Measurements from ENCODE around the gene STMN1.

The STMN1 gene

DNA sequence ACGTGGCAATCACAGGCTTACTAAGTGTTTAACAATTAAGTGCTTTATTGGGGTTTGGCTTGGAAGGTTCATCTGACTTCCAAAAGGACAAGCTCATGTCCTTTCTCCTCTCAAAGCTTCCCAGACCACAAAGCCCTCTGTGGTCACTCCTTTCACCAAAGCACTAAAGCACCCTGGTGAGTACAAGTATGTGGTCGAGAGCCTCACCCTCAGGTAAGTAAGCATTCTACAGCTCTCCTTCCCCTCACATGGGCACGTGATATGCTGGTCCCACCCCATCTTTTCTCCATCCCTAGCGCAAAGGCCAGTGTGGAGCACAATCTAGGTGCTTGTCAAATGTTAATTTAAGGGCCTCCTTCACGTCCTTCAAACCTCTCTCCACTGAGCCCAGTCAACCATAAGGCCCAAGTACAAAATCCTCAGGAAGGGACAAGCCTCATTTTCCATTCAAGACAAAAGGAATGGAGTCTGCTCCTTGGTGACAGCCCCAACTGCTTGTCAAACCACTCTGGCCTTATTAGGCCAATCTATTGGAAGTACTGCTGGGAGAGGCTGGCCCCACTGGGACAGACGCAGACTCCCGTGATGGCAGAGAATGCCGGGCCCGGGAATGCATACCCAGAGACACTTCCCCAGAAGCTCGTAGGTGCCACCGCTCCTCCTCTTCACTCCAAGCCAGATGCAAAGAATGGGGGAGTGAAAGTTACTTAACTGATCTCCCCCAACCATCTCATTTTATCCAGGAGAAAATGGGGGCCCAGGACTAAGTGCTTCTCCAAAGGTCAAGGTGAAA lies 7.8 kb downstream of the STMN1 start:
- Histone ChIP-seq H3K27ac (ENCODE audit: low read length) (no peak overlapping the region), H3K4me2 (ENCODE audit: low read depth, low read length) (no peak overlapping the region), H3K79me2 (ENCODE audit: low read length) (peaks cover 35% of the 10 kb centered on the region), H4K20me1 (ENCODE audit: insufficient read depth, low read length) (no peaks in the 10 kb centered on the region), H2AFZ (ENCODE audit: low read length) (no peak overlapping the region), H3K27me3 (replicated peaks; ENCODE audit: insufficient read depth, low read length) (no peaks in the 10 kb centered on the region), H3K4me1 (ENCODE audit: low read length) (0 out of 2 replicates have a peak, but pooled peaks cover under 1% of the 10 kb centered on the region), H3F3A (ENCODE audit: insufficient read depth, low read length) (peaks cover 17% of the 10 kb centered on the region), H3K4me3 (ENCODE audit: low read length) (no peak overlapping the region), H3K9me3 (replicated peaks; ENCODE audit: insufficient read depth, low read length) (no peaks in the 10 kb centered on the region), H3K9ac (ENCODE audit: low read length) (no peak overlapping the region), H3K36me3 (replicated peaks; ENCODE audit: insufficient read depth, low read length) (peaks cover 27% of the 10 kb centered on the region), H3K9me2 (replicated peaks; ENCODE audit: insufficient read depth, low read length) (no peaks in the 10 kb centered on the region)
- no peak for DNase-seq
- no peak for TF ChIP-seq EZH2 (optimal IDR thresholded peaks at IDR 0.05; ENCODE audit: low read depth, low read length)
- no peak for TF ChIP-seq EZH2phosphoT487 (IDR thresholded peaks at IDR 0.05; ENCODE audit: low read length)
- TF ChIP-seq, protein P1, sequence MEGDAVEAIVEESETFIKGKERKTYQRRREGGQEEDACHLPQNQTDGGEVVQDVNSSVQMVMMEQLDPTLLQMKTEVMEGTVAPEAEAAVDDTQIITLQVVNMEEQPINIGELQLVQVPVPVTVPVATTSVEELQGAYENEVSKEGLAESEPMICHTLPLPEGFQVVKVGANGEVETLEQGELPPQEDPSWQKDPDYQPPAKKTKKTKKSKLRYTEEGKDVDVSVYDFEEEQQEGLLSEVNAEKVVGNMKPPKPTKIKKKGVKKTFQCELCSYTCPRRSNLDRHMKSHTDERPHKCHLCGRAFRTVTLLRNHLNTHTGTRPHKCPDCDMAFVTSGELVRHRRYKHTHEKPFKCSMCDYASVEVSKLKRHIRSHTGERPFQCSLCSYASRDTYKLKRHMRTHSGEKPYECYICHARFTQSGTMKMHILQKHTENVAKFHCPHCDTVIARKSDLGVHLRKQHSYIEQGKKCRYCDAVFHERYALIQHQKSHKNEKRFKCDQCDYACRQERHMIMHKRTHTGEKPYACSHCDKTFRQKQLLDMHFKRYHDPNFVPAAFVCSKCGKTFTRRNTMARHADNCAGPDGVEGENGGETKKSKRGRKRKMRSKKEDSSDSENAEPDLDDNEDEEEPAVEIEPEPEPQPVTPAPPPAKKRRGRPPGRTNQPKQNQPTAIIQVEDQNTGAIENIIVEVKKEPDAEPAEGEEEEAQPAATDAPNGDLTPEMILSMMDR (IDR thresholded peaks at IDR 0.05; ENCODE audit: low read length) = no peak

DNA sequence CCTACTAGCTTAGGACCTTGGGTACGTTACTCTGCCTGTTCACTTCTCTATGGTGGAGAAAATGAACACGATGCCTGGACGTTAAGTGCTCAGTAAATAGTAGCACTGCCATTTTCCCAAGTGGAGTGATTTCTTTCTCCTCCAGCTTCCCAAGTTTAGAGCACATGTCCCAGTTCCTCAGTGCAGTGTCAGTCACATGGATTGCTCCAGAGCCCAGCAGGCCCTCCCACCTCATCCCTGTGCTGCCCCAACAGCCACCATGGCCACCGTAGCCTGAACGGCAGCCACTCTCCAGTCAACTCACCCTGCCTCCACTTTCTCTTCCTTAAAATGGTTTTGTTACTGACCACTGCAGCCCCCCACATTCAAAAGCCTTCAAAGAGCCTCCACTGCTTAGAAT lies 8.5 kb downstream of the STMN1 start:
- Histone ChIP-seq H3K36me3 (replicated peaks; ENCODE audit: insufficient read depth, low read length) (peaks cover 21% of the 10 kb centered on the region), H3K9me2 (replicated peaks; ENCODE audit: insufficient read depth, low read length) (no peaks in the 10 kb centered on the region), H4K20me1 (ENCODE audit: insufficient read depth, low read length) (no peaks in the 10 kb centered on the region), H2AFZ (ENCODE audit: low read length) (no peak overlapping the region), H3K27ac (ENCODE audit: low read length) (no peak overlapping the region), H3K4me2 (ENCODE audit: low read depth, low read length) (no peak overlapping the region), H3F3A (ENCODE audit: insufficient read depth, low read length) (peaks cover 17% of the 10 kb centered on the region), H3K79me2 (ENCODE audit: low read length) (peaks cover 28% of the 10 kb centered on the region), H3K4me3 (ENCODE audit: low read length) (no peak overlapping the region), H3K9ac (ENCODE audit: low read length) (no peak overlapping the region), H3K27me3 (replicated peaks; ENCODE audit: insufficient read depth, low read length) (no peaks in the 10 kb centered on the region), H3K4me1 (ENCODE audit: low read length) (no peaks in the 10 kb centered on the region), H3K9me3 (replicated peaks; ENCODE audit: insufficient read depth, low read length) (no peaks in the 10 kb centered on the region)
- TF ChIP-seq, protein P1 (IDR thresholded peaks at IDR 0.05; ENCODE audit: low read length) = no peak
- no peak for TF ChIP-seq EZH2phosphoT487 (IDR thresholded peaks at IDR 0.05; ENCODE audit: low read length)
- no peak for TF ChIP-seq EZH2 (optimal IDR thresholded peaks at IDR 0.05; ENCODE audit: low read depth, low read length)
- no peak for DNase-seq

DNA sequence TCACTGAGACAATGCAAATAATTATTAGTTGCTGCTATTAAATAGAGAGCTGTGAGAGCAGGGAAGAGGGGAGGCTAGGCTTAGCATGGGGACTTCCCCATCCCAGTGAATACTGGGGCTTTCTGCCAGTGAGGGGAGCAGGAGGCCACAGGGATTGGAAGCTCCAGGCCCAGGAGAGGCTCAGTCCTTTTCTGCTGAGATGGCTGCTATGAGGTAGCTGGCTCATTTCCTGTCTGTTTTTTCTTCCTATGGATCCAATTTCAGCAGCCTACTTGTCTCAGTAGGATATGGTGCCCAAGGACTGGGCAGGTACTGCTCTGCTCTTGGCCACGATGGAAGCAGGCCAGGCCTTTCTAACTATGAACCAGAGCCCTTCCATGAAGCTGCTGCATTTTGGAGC lies 10.0 kb downstream of the STMN1 start:
- no peak for TF ChIP-seq EZH2 (optimal IDR thresholded peaks at IDR 0.05; ENCODE audit: low read depth, low read length)
- TF ChIP-seq EZH2phosphoT487 (IDR thresholded peaks at IDR 0.05; ENCODE audit: low read length) = no peak
- TF ChIP-seq, protein P1 (IDR thresholded peaks at IDR 0.05; ENCODE audit: low read length) = no peak
- Histone ChIP-seq H3K4me2 (ENCODE audit: low read depth, low read length) (no peak overlapping the region), H3K36me3 (replicated peaks; ENCODE audit: insufficient read depth, low read length) (peaks cover 10% of the 10 kb centered on the region; the same call in 1 of the 2 replicates), H3K27ac (ENCODE audit: low read length) (no peak overlapping the region), H3K79me2 (ENCODE audit: low read length) (peaks cover 15% of the 10 kb centered on the region), H3F3A (ENCODE audit: insufficient read depth, low read length) (peaks cover 12% of the 10 kb centered on the region; the same call in 1 of the 2 replicates), H3K9ac (ENCODE audit: low read length) (no peak overlapping the region), H3K9me2 (replicated peaks; ENCODE audit: insufficient read depth, low read length) (no peaks in the 10 kb centered on the region), H2AFZ (ENCODE audit: low read length) (no peak overlapping the region), H3K27me3 (replicated peaks; ENCODE audit: insufficient read depth, low read length) (no peaks in the 10 kb centered on the region), H3K9me3 (replicated peaks; ENCODE audit: insufficient read depth, low read length) (no peaks in the 10 kb centered on the region), H3K4me1 (ENCODE audit: low read length) (no peaks in the 10 kb centered on the region), H3K4me3 (ENCODE audit: low read length) (no peak overlapping the region), H4K20me1 (ENCODE audit: insufficient read depth, low read length) (no peaks in the 10 kb centered on the region)
- no peak for DNase-seq

Data from MM.1S (cell line).